GM18517 (cell line): ENCODE data around the gene SRBD1.
A peak's percentile ranks its signal among the peaks of the same experiment; 100 is the strongest.

ENCODE experiments used
- ATAC-seq: cut with Tn5 transposase; IDR thresholded peaks from one replicate; pipeline ENCODE4 v1.9.1; 2021; ENCODE audit warnings: mild to moderate bottlenecking, moderate library complexity; ENCODE audit not compliant: unreplicated experiment

Gene SRBD1

GRCh38 chr2:45554073-45554741, 56.9 kb downstream of the SRBD1 start:
- no peak for ATAC-seq

GRCh38 chr2:45551862-45552261, 59.2 kb downstream of the SRBD1 start:
- no peak for ATAC-seq

GRCh38 chr2:45545943-45546342, 65.1 kb downstream of the SRBD1 start:
- no peak for ATAC-seq

- no peak for ATAC-seq
Observed at GRCh38 chr2:45543257-45543656, 67.8 kb downstream of the SRBD1 start.

- no peak for ATAC-seq
Observed at GRCh38 chr2:45542013-45542412, 69.1 kb downstream of the SRBD1 start.

GRCh38 chr2:45541450-45541849, 69.6 kb downstream of the SRBD1 start:
- no peak for ATAC-seq

- ATAC-seq: no peak
Observed at GRCh38 chr2:45540942-45541341, 70.1 kb downstream of the SRBD1 start.

- ATAC-seq: no peak
Observed at GRCh38 chr2:45533771-45534170, 77.3 kb downstream of the SRBD1 start.

- no peak for ATAC-seq
Observed at GRCh38 chr2:45532181-45532580, 78.9 kb downstream of the SRBD1 start.

GRCh38 chr2:45524016-45524415, 87.1 kb downstream of the SRBD1 start:
- ATAC-seq: no peak

GRCh38 chr2:45518546-45518945, 92.5 kb downstream of the SRBD1 start:
- ATAC-seq: no peak

- no peak for ATAC-seq
Observed at GRCh38 chr2:45510701-45511420, 100.2 kb downstream of the SRBD1 start.

- no peak for ATAC-seq
Observed at GRCh38 chr2:45506756-45507155, 104.3 kb downstream of the SRBD1 start.

GRCh38 chr2:45505138-45505537, 105.9 kb downstream of the SRBD1 start:
- no peak for ATAC-seq

GRCh38 chr2:45498661-45499550, 112.2 kb downstream of the SRBD1 start:
- no peak for ATAC-seq

- ATAC-seq: peak; percentile 82
Observed at GRCh38 chr2:45497355-45497754, 113.7 kb downstream of the SRBD1 start.

- ATAC-seq: peak; percentile 13
Observed at GRCh38 chr2:45496869-45497268, 114.2 kb downstream of the SRBD1 start.

- no peak for ATAC-seq
Observed at GRCh38 chr2:45494978-45495293, 116.1 kb downstream of the SRBD1 start.

GRCh38 chr2:45494275-45494977, 116.6 kb downstream of the SRBD1 start:
- ATAC-seq: no peak

- no peak for ATAC-seq
Observed at GRCh38 chr2:45484965-45485364, 126.1 kb downstream of the SRBD1 start.

- ATAC-seq: no peak
Observed at GRCh38 chr2:45483997-45484396, 127.1 kb downstream of the SRBD1 start.
